Muscle of arm (tissue), 12 donors: ENCODE data around the gene BARHL1. TPM values are rescaled to one million over a fixed set of nuclear protein-coding genes. Genes with fewer than 3 reads are reported as not detected.

Experiments
- DNase-seq: peaks from one replicate; pipeline ENCODE4 v3.0.0-alpha.2; 2013
- polyA plus RNA-seq, 12 donors: library from polyadenylated mRNA; unstranded; fragments of 120-200 nt; gene quantifications; one replicate each; pipeline ENCODE4 v1.2.1, GENCODE V29; 2013; ENCODE audit not compliant: insufficient read length in 12 of 12

Gene BARHL1
- polyA plus RNA-seq, 12 donors = not detected

DNA sequence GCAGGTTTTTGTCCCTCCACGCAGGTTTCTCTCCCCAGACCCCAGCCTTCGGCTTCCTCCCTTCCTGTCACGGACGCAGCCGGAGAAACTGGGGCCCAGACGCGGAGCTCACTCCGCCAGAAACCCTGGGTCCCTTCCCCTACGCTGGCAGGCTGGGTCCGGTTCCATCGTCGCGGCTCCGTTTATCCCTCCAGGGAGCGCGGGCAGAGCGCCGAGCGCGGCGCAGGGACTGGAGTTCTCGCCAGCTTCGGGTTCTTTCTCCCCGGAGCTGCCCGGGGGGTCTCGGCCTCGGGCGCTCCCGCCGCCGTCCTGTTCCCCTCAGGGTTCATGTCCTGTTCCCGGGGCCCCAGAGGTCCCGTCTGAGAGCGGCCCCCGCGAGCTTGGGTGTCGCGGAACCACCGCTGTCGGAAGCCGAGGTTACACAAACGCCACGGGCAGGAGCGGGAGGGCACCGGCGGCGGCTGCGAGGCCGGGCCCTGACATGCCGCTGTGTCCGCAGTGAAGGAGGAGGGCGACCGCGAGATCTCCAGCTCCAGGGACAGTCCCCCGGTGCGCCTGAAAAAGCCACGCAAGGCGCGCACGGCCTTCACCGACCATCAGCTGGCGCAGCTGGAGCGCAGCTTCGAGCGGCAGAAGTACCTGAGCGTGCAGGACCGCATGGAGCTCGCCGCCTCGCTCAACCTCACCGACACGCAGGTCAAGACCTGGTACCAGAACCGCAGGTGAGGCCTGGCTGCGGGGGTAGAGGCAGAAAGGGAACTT lies 4.6 kb downstream of the BARHL1 start:
- DNase-seq = no peak

DNA sequence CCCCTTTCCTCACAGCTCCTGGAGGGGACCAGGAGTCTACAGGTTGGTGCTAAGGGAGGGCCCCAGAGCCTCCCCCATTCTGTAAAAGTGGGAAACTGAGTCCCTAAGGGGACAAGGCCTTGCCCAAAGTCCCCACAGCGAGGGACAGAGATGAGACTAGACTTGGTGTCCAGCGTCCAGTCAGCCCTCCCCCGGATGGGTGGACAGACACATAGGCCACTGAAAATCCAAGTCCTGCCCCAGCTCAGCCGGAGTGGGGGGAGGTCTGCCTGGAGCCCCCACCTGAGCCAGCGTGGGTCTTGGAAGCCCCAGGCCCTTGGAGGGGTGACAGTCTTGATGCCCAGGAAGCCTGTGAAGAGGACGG lies 5.2 kb downstream of the BARHL1 start:
- DNase-seq = no peak

DNA sequence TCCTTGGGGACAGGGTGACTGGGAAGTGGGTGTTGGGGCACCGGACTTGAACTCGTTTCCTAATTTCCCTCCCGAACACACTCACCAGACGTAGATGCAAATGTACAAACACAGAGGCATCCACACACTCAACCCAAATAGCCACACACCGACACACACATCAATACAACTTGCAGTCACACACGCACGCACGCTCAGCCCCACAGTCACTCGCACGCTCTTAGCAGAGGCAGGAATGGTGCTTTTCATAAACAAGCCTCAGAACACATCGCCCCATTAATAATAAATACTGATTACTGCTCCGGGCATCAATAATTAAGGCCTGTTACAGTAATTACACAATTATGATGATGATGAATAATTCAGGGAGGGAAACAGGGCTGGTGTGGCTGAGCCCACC lies 5.7 kb downstream of the BARHL1 start:
- no peak for DNase-seq

GRCh38 chr9:132588501-132589147 lies 6.2 kb downstream of the BARHL1 start:
- no peak for DNase-seq

DNA sequence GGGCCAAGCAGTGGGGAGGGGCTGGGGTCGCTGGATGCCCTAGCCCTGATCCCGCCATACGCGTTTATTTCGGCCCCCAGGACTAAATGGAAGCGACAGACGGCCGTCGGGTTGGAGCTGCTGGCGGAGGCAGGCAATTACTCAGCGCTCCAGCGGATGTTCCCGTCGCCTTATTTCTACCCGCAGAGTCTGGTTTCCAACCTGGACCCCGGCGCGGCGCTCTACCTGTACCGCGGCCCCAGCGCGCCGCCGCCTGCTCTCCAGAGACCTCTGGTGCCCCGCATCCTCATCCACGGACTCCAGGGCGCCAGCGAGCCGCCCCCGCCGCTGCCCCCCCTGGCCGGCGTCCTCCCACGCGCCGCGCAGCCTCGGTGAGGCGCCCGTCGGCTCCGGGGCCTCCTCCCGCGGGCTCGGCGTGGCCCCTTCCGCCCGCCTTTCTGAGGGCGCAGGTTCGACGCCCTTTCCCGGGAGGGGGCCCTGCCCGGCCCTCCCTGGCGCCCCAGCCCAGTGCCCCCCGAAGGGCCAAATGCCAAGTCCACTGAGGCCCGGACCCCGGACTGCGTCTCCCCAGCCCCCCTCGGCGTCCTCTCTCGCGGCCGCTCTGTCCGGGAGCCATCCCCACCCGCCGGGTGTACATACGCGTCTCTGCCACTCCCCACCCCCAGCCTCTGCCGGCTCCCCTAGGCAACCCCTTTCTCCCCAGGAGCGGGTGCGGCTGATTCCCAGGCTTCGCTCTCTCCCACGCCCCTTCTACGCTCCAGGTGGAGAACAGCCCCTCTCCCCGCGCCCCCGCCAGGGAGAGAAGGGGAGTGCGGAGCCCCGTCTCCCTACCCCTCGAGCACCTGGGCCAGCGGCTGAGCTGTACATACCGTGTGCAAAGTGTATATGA lies 7.0 kb downstream of the BARHL1 start:
- DNase-seq = no peak

DNA sequence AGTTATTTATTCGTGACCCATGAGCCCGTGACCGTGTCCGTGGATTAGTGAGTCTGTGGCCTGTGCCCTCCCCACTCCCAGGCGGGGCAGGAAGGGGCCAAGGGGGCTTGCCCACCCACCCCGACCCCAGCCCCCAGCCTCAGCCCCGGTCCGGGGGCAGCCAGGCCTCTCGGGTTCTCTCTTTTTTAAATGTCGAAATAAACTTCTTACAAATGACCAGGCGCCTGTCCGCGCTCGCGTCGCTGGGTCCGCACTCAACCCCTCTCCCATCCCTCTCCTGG lies 7.6 kb downstream of the BARHL1 start:
- no peak for DNase-seq

DNA sequence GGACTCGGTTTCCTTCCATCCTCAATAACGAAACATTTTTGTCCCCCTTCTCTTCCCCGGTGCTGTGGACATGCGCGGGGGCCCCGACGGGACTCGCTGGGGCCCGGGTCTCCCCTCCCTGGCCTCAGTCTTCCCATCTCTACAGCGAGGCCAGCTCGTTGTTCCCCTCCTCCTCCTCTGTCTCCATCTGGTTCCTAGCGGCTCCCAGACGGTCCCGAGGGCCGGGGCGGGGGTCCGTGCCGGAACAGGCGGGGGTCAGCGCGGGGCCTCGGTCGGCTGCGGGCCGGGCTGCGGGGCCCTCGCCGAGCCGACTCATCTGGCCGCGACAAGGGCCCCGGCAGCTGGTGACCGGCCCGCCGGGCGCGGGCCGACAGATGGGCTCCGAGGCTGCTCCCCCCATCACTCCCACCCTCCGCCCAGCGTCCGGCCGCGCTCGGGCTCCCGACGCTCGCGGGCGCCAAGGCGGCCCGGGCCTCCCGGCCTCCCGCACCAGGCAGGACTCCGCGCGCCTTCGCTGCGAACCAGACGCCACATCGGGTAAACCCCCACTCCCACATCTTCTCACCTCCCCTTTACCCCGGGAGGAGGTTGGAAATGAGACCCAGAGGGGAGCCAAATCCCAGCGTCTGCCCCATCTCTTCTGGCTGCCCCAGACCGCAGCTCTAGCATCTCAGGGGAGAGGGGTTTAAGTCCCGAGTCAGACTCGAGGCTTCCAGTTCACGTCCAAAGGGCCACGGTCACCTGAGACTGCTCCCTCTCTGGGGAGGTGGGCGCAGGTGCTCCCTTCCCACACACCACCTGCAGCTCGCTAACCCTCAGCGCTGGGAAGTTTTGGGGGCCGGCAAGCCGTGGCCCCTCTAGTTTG lies 8.1 kb downstream of the BARHL1 start:
- no peak for DNase-seq

GRCh38 chr9:132591244-132591643 lies 8.8 kb downstream of the BARHL1 start:
- no peak for DNase-seq

GRCh38 chr9:132591751-132592314 lies 9.4 kb downstream of the BARHL1 start:
- DNase-seq = no peak

DNA sequence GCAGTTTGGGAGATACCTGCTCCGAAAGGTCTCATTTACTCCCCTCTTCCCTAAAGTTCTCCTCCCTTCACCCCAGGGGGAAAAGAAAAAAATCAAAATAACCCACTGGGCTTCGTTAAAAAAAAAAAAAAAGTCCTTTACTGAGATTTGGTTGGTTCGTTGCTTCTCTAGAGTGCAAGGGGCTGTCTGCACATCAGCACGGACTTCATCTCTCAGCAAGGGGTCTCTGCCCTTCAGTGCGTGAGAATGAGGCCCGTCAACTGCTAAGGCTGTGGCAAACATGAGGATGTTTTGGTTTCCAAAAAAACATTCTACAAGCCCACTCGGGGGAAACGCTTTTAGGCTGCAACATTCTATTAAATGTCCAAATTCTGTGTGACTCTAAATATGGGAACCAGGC lies 10.0 kb downstream of the BARHL1 start:
- DNase-seq = no peak

DNA sequence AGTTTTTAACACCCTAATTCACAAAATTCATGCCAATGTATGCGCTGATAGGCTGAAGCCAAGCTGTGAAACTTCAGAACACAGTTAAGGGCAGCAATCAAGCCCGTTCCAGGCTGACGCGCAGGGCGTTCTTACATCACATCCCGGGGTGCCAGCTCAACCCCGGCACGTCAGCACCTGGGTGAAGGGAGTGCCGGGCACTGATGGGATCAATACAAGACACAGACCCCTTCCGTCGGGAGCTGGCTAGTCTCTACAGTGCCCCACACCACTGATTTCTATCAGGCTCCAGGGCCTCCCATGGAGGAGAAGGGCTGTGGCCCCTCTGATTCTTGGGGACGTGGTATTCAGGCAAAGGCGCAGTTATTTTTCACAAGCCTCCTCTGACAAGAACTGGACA lies 12.0 kb downstream of the BARHL1 start:
- no peak for DNase-seq

GRCh38 chr9:132595319-132595718 lies 12.9 kb downstream of the BARHL1 start:
- no peak for DNase-seq

DNA sequence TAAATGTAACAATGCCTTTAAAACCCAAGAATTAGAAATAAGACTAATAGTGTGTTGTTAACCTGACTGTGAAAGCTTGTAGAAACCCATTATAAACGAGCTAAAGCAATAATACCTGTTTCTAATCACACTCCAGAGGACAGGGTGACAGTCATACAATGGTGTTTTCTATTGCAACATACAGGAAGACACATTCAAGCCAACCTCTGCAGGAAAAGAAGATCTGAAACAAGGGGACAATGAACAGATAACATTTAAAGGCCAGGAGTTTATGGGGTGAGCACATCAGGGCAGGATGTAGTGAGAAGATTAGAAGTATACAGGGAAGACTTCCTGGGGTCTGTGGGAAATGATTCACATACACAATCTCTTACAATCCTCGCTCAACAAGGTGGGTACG lies 13.8 kb downstream of the BARHL1 start:
- DNase-seq = no peak

DNA sequence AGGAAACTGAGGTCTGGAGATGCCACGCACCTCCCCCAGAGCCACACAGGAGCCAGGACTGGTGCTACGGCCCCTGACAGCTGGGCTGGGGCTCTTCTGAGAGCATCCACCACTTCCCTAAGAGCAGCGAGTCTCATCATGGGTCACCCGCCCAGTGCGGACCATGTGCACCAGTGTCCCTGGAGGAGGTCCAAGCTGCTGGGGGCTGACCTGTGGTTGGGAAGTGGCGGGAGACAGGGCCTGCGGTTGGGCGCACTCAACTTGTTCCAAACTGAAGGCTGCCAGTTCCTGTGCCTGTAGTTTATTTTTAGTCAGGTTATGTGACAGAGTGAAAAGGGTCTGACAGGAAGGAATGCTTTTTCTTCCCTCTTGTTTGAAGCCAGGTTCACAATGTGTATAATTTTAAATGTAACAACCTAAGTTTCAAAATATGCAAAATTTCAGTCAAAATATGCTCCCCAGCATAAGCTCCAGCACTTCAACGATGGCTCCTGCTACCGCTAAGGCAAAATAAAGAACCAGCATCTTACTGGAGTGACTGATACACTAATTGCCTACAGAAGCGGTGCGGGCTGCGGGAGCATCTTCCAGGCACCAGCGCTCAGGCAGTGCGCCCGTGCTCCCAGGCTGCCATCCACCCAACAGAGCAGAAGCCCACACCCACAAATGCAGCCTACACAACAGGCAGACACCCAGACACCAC lies 14.8 kb downstream of the BARHL1 start:
- no peak for DNase-seq

- DNase-seq = no peak
Measured at GRCh38 chr9:132600326-132600984, 18.0 kb downstream of the BARHL1 start.

GRCh38 chr9:132602207-132602606 lies 19.8 kb downstream of the BARHL1 start:
- DNase-seq = no peak

- DNase-seq = no peak
Measured at GRCh38 chr9:132605387-132605786, 23.0 kb downstream of the BARHL1 start.

DNA sequence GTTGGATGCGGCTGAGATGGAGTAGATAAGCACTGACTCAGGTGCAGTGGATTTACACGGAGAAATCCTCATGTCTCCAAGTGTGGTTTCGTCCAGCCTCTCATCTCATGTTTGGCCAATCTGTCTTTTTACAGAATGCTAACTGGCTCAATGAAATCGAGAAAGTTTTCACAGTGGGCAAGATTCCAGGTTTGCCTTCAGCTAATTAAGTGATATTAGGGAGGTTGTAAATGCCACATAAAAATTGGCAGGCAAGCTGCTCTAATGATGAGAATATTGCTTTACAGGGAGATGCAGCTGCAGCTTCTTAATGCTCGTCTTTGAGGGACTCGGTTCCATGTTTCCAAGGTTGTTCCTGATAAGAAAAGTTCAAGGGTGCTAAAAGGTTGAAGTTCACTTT lies 23.7 kb downstream of the BARHL1 start:
- no peak for DNase-seq

DNA sequence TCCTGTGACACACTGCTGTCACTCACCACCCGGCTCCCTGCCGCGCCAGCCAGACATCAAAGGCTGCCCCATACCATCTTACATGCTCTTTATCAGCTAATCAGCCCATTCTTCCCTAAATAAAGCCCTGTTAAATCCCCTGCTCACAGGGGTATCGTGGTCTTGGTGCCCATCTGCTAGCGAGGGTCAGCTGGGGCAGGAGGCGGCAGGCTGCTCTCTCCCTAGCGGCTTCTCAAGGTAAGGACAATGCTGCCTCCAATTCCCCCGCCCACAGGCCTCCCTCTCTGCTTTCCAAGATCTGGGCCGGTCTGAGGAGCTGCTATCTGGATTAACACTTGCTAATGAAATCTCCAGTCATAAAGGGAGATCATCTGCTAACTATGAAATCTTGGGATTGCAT lies 26.8 kb downstream of the BARHL1 start:
- DNase-seq = no peak

GRCh38 chr9:132609829-132610228 lies 27.4 kb downstream of the BARHL1 start:
- no peak for DNase-seq
